GM19351 (cell line): ENCODE measurements around the gene RNF152.

Experiments
- ATAC-seq: cut with Tn5 transposase; IDR thresholded peaks from one replicate; pipeline ENCODE4 v1.9.1; 2021; ENCODE audit warnings: mild to moderate bottlenecking, moderate library complexity; ENCODE audit not compliant: unreplicated experiment

Gene RNF152

GRCh38 chr18:61894751-61895524 is 2.1 kb upstream of the RNF152 start:
- ATAC-seq = no peak

- peak; percentile 84 for ATAC-seq
These were observed 1.4 kb upstream of the RNF152 start for GRCh38 chr18:61893971-61894750.

GRCh38 chr18:61893309-61893970 is 633 bp upstream of the RNF152 start:
- peak; percentile 29 for ATAC-seq

- no peak for ATAC-seq
These were observed 913 bp downstream of the RNF152 start for GRCh38 chr18:61891894-61892293.

- ATAC-seq = no peak
These were observed 1.5 kb downstream of the RNF152 start for GRCh38 chr18:61891271-61891670.

GRCh38 chr18:61890344-61890743 is 2.5 kb downstream of the RNF152 start:
- no peak for ATAC-seq

- ATAC-seq = no peak
These were observed 3.3 kb downstream of the RNF152 start for GRCh38 chr18:61889541-61889940.

- no peak for ATAC-seq
These were observed 4.2 kb downstream of the RNF152 start for GRCh38 chr18:61888622-61889021.

- ATAC-seq = no peak
These were observed 5.0 kb downstream of the RNF152 start for GRCh38 chr18:61887838-61888237.

- no peak for ATAC-seq
These were observed 9.3 kb downstream of the RNF152 start for GRCh38 chr18:61883547-61883946.

- no peak for ATAC-seq
These were observed 10.4 kb downstream of the RNF152 start for GRCh38 chr18:61882296-61883004.

GRCh38 chr18:61876899-61877298 is 15.9 kb downstream of the RNF152 start:
- no peak for ATAC-seq

GRCh38 chr18:61870151-61870550 is 22.7 kb downstream of the RNF152 start:
- no peak for ATAC-seq

GRCh38 chr18:61869636-61870035 is 23.2 kb downstream of the RNF152 start:
- no peak for ATAC-seq

- no peak for ATAC-seq
These were observed 27.2 kb downstream of the RNF152 start for GRCh38 chr18:61865466-61866175.

GRCh38 chr18:61861372-61861771 is 31.4 kb downstream of the RNF152 start:
- ATAC-seq = no peak

GRCh38 chr18:61860302-61860701 is 32.5 kb downstream of the RNF152 start:
- no peak for ATAC-seq

- no peak for ATAC-seq
These were observed 33.7 kb downstream of the RNF152 start for GRCh38 chr18:61859113-61859512.

- no peak for ATAC-seq
These were observed 36.1 kb downstream of the RNF152 start for GRCh38 chr18:61856678-61857077.
